NCI-H2171 (cell line): ENCODE results near the gene NDUFB4.
"Not testable (repeated sequence)": the region's sequence is repeated elsewhere in the genome, so short reads cannot be mapped to it uniquely, and the experiment has no call there.

Source experiments
- DNase-seq: peaks from one replicate; lab custom pipeline; 2025; lab: John Stamatoyannopoulos, UW

The NDUFB4 gene

DNA sequence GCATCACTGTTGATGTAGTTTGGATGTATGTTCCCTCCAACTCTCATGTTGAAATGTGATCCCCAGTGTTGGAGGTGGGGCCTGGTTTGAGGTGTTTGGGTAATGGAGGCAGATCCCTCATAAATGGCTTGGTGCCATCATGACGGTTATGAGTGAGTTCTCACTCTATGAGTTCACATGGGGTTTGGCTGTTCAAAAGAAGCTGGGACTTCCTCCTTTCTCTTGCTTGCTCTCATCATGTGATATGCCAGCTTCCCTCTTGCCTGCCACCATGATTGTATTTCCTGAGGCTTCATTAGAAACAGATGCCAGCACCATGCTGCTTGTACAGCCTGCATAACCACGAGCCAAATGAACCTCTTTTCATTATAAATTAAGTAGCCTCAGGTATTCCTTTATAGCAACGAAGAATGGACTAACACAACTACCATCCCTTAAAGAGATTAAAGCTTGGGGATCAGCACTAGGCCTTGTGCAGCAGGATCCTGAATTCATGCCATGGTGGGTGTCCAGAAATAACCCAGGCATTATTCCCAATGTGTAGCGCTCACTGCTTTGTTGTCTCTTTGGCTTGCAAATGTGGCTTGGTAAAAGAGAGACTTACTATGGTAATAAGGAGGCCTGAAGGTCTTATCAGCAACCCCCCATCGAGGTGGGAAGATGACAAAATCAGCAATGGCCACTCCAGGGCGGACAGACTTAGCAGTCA lies 41.9 kb downstream of the NDUFB4 start:
- DNase-seq = no peak

DNA sequence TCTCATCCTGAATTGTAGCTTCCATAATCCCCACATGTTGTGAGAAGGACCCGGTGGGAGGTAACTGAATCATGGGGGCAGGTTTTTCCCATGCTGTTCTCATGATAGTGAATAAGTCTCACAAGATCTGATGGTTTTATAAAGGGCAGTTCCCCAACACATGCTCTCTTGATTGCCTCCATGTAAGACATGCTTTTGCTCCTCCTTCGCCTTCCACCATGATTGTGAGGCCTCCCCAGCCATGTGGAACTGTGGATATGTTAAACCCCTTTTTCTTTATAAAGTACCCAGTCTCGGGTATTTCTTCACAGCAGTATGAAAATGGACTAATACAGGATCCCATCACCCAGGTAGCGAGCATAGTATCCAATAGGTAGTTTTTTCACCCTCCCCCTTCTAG lies 42.7 kb downstream of the NDUFB4 start:
- not testable (repeated sequence) for DNase-seq

GRCh38 chr3:120640231-120640630 lies 44.1 kb downstream of the NDUFB4 start:
- DNase-seq = no peak

DNA sequence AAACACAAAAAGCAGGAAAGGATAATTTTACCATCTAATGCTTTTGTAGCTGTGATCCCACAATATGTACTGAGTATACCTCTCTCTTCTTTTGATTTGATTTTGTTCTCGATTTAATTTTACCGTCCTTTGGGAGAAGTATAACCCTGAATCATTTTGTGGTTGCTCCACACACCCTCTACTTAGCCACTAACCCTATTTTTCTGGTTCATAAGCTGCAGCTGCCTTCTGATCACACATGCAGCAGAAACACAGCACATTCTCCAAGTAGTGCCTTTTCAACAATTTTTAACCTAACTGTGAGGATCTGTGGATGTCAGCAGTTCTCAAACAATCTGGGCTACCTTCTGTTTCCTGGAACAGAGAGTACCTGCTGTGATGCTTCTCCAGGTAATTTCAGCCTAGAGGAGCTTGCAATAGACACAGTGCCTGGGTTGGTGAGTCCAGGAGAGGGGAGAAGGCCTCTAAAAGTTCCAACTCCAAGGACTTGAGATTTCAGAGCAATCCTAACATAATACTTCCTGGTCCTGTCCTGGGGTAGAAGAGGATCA lies 45.6 kb downstream of the NDUFB4 start:
- no peak for DNase-seq

- DNase-seq = no peak
Observed at GRCh38 chr3:120642368-120642948, 46.3 kb downstream of the NDUFB4 start.

DNA sequence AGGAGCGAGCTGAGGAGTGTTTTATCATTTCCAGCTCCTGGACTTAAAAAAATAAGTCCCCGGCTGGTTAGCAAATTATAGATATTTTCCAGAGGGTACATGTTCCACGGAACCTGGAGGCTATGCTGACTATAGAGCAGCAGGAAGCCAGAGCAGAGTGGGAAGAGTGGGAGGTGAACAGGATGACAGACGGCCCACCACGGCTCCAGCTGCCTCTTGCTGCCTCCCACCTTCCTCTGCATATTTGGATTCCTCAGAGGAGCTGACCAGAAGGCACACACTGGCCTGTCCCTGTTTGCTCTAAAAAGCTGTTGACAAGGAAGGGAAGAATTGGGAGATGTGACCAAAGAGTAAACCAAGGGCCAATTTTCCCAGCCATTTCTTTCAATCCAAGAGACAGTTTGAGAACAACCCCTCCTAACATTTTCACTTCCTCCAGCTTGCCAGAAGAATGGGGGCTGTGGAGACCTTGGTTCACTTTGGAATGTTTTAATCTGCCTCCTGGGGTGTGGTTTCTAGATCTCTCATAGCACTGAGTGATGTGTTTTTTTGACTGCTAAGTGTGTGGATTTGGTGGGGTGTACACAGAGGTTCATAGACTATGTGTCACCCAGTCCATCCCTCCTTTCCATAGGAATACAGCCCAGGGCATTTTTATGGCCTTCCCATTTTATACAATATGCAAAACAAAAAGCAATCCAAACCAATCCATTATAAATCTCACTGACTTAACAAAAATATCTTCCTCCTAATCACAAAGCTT lies 49.1 kb downstream of the NDUFB4 start:
- DNase-seq = no peak

DNA sequence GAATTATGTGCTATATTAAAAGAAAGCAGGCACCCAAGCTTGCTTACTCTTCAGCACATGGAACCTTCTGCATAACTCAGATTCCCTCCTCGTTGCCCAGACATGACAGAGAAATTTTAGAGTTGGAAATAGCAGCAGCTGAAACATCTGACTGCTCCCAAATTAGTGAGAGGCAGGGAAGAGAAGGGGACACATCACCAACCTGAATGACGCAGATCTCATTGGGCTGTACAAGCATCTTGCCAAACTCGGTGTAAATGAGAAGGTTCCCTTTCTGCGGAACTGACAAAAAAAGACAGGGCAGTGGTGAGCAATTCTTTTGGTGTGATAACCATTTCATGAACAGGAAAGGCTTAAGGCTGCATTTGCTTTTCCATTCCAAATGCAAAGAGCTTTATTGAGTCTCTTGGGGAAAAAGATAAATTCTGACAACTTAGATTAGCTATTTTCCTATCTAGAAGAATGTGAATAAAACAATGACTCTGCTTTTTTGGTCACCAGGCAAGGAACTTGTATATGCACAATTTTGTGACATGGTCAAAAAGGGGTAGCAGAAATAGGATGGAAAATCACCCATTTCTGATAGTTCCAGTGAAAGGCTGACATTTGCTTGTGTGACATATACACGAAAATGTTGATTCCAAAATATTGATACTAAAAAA lies 50.8 kb downstream of the NDUFB4 start:
- no peak for DNase-seq

- no peak for DNase-seq
Observed at GRCh38 chr3:120648290-120648689, 52.2 kb downstream of the NDUFB4 start.

GRCh38 chr3:120649830-120650233 lies 53.7 kb downstream of the NDUFB4 start:
- DNase-seq = no peak

- DNase-seq = no peak
Observed at GRCh38 chr3:120650311-120650710, 54.2 kb downstream of the NDUFB4 start.
